K562 (cell line): ENCODE data around the gene CCDC181. TPM values are rescaled to one million over a fixed set of nuclear protein-coding genes. Genes with fewer than 3 reads are reported as not detected.

Experiments
- ARID1B ChIP-seq: fragments of 450-650 bp; IDR thresholded peaks from 2 replicates; pipeline ENCODE4 v1.6.1; 2016; ENCODE audit warnings: antibody characterized with exemption, mild to moderate bottlenecking, inconsistent platforms
- CHD2 ChIP-seq: IDR thresholded peaks from 2 replicates; pipeline ENCODE4 v1.6.1; 2011; ENCODE audit warnings: low read depth, low read length
- MECOM ChIP-seq: fragments of 250-450 bp; sonication (Bioruptor Pico); IDR thresholded peaks from 2 replicates; pipeline ENCODE4 v1.8.0; 2022; ENCODE audit warnings: inconsistent platforms
- MTA3 ChIP-seq: fragments of 450-650 bp; formaldehyde crosslinking; IDR thresholded peaks from 2 replicates; pipeline ENCODE4 v1.6.1; 2017; ENCODE audit warnings: mild to moderate bottlenecking, borderline replicate concordance
- NCOA6 ChIP-seq: fragments of 450-650 bp; IDR thresholded peaks from 2 replicates; pipeline ENCODE4 v1.6.1; 2017; ENCODE audit warnings: mild to moderate bottlenecking
- NR1H2 ChIP-seq: sonication (generic); formaldehyde crosslinking; IDR thresholded peaks from 2 replicates; pipeline ENCODE4 v1.4.0; 2020; ENCODE audit warnings: mild to moderate bottlenecking, missing genetic modification reagents
- PRDM10 ChIP-seq: fragments of 450-650 bp; IDR thresholded peaks from 2 replicates; pipeline ENCODE4 v1.6.1; 2018; ENCODE audit not compliant: partially characterized antibody
- RBM39 ChIP-seq: fragments of 200-400 bp; formaldehyde crosslinking; optimal IDR thresholded peaks from 2 replicates; pipeline ENCODE3; 2018; ENCODE audit warnings: low read depth, low read length
- RHOXF2B ChIP-seq: fragments of 250-450 bp; sonication (Bioruptor Pico); conservative IDR thresholded peaks from 2 replicates; pipeline ENCODE4 v1.5.1; 2021
- STAT5A ChIP-seq: IDR thresholded peaks from 2 replicates; pipeline ENCODE4 v1.6.1; 2012; ENCODE audit warnings: low read length, inconsistent platforms, borderline replicate concordance
- TGIF2 ChIP-seq: sonication (generic); formaldehyde crosslinking; IDR thresholded peaks from 2 replicates; pipeline ENCODE4 v1.8.1; 2022; ENCODE audit warnings: mild to moderate bottlenecking, missing genetic modification reagents, moderate library complexity
- TSC22D4 ChIP-seq: fragments of 450-650 bp; IDR thresholded peaks from 2 replicates; pipeline ENCODE4 v1.6.1; 2016; ENCODE audit warnings: missing genetic modification characterization, missing biosample characterization, control low read depth
- ZBTB26 ChIP-seq: fragments of 450-650 bp; formaldehyde crosslinking; IDR thresholded peaks from 2 replicates; pipeline ENCODE4 v1.4.0; 2022; ENCODE audit warnings: missing genetic modification characterization
- ZFP30 ChIP-seq: fragments of 250-450 bp; sonication (Bioruptor Pico); IDR thresholded peaks from 2 replicates; pipeline ENCODE4 v1.8.0; 2022; ENCODE audit warnings: moderate library complexity, mild to moderate bottlenecking, inconsistent platforms, borderline replicate concordance
- ZKSCAN8 ChIP-seq: fragments of 200-800 bp; sonication (Bioruptor generic); IDR thresholded peaks from 2 replicates; pipeline ENCODE4 v1.6.1; 2016; ENCODE audit warnings: missing genetic modification characterization, missing compliant biosample characterization
- ZNF347 ChIP-seq: fragments of 450-650 bp; formaldehyde crosslinking; IDR thresholded peaks from 2 replicates; pipeline ENCODE4 v1.4.0; 2020; ENCODE audit warnings: low read depth, mild to moderate bottlenecking, moderate library complexity
- ZNF780A ChIP-seq: fragments of 250-450 bp; sonication (Bioruptor Pico); IDR thresholded peaks from 2 replicates; pipeline ENCODE4 v1.5.0; 2021; ENCODE audit warnings: mild to moderate bottlenecking
- polyA plus RNA-seq, 8 experiments: library from polyadenylated mRNA; depleted of rRNA in 4 of 8; stranded (reverse) in 5 of 8; unstranded in 3 of 8; fragments of >200 nt; fragmentation: Nextera tagmentation in 2 of 8; fragmentation: Illumina TruSeq in 1 of 8; extraction: Ambion mirVana in 2 of 8; extraction: Trizol in 1 of 8; gene quantifications; 2 replicates each; pipeline versions ENCODE4 v1.2.1 to v1.2.3, GENCODE V29; 2011 to 2014; ENCODE audit warnings: inconsistent platforms in 1 of 8, missing spikeins in 1 of 8
- total RNA-seq, 7 experiments: library from RNA; depleted of rRNA in 6 of 7; stranded (reverse); fragments of >200 nt in 6 of 7; fragmentation: Illumina TruSeq in 2 of 7; extraction: Trizol in 2 of 7; gene quantifications; 2 replicates each; pipeline versions ENCODE4 v1.2.1 to v1.2.3, GENCODE V29; 2011 to 2021; ENCODE audit warnings: low replicate concordance in 1 of 7
- TF ChIP-seq, protein P1 (sequence below): fragments of 250-450 bp; sonication (Bioruptor Pico); IDR thresholded peaks from 2 replicates; pipeline ENCODE4 v1.8.0; 2021; ENCODE audit warnings: mild to moderate bottlenecking, moderate library complexity
- TF ChIP-seq, protein P2 (sequence below), 3 experiments: fragments of 200-800 bp in 1 of 3; fragments of 250-450 bp in 1 of 3; fragments of 450-650 bp in 1 of 3; sonication (Bioruptor Pico) in 1 of 3; sonication (Bioruptor generic) in 1 of 3; formaldehyde crosslinking in 1 of 3; IDR thresholded peaks; 2 replicates each; pipeline versions ENCODE4 v1.6.1 to v1.8.0; 2016 to 2022; ENCODE audit warnings: mild to moderate bottlenecking in 2 of 3, missing genetic modification characterization in 2 of 3, missing compliant biosample characterization in 1 of 3, moderate library complexity in 1 of 3

Gene CCDC181
- total and polyA plus RNA-seq, 9 of the 15 experiments (the other 6 are each of a cell fraction or from before 2014, with no cell fraction given), result 0.04 to 0.14 TPM; not detected in 7

DNA sequence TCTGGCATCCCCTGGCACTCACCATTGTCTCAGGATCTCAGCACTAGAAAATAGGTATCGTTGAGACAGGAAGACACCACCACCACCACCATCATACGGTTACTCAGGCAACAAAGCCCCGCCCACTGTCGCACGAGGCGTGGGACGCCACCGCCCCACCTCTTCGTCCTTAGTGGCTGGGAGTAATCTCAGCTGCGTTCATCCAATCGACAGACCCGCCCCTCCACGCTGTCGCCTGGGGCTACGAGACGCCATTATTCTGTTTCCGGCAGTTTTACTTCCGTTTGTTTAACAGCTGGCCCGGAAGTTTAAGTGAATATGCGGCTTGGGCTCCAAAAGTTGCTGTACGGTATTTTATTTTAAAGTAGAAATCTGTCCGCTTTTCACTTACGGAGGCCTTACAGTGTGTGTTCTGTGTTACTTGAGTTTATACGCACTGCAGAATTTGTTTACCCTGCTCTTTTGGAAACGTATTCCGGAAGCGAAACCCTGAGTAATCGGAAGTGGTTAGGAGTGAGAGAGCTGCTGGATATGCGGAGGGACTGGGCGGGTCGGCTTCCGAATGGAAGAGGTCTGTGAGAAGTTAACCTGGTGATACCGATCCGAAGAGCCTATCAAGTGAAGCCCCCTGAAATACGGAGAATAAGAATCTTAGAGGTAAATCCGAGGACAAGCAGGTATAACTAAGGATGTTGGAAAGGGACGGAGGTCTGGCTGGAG, 59.4 kb downstream of the CCDC181 start, which contains the start of the genes BLZF1 and NME7 (continued):
- TF ChIP-seq, protein P1, sequence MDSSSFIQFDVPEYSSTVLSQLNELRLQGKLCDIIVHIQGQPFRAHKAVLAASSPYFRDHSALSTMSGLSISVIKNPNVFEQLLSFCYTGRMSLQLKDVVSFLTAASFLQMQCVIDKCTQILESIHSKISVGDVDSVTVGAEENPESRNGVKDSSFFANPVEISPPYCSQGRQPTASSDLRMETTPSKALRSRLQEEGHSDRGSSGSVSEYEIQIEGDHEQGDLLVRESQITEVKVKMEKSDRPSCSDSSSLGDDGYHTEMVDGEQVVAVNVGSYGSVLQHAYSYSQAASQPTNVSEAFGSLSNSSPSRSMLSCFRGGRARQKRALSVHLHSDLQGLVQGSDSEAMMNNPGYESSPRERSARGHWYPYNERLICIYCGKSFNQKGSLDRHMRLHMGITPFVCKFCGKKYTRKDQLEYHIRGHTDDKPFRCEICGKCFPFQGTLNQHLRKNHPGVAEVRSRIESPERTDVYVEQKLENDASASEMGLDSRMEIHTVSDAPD, result no peak
- no peak for TF ChIP-seq ZKSCAN8 (CRISPR knock-in tag)
- TF ChIP-seq ZFP30 (CRISPR knock-in tag), result no peak
- no peak for TF ChIP-seq RBM39
- no peak for TF ChIP-seq ZNF347 (CRISPR knock-in tag)
- TF ChIP-seq NCOA6, result no peak
- TF ChIP-seq STAT5A, result no peak
- TF ChIP-seq RHOXF2B (CRISPR knock-in tag), result no peak
- TF ChIP-seq ARID1B, result peak; percentile 9; the same call in 1 of the 2 replicates
- peak; percentile 34; the same call in 1 of the 2 replicates for TF ChIP-seq MTA3
- TF ChIP-seq CHD2, result no peak
- no peak for TF ChIP-seq TGIF2 (CRISPR knock-in tag)
- no peak for TF ChIP-seq ZBTB26 (CRISPR knock-in tag)
- TF ChIP-seq ZNF780A (CRISPR knock-in tag), result no peak
- TF ChIP-seq, protein P2, sequence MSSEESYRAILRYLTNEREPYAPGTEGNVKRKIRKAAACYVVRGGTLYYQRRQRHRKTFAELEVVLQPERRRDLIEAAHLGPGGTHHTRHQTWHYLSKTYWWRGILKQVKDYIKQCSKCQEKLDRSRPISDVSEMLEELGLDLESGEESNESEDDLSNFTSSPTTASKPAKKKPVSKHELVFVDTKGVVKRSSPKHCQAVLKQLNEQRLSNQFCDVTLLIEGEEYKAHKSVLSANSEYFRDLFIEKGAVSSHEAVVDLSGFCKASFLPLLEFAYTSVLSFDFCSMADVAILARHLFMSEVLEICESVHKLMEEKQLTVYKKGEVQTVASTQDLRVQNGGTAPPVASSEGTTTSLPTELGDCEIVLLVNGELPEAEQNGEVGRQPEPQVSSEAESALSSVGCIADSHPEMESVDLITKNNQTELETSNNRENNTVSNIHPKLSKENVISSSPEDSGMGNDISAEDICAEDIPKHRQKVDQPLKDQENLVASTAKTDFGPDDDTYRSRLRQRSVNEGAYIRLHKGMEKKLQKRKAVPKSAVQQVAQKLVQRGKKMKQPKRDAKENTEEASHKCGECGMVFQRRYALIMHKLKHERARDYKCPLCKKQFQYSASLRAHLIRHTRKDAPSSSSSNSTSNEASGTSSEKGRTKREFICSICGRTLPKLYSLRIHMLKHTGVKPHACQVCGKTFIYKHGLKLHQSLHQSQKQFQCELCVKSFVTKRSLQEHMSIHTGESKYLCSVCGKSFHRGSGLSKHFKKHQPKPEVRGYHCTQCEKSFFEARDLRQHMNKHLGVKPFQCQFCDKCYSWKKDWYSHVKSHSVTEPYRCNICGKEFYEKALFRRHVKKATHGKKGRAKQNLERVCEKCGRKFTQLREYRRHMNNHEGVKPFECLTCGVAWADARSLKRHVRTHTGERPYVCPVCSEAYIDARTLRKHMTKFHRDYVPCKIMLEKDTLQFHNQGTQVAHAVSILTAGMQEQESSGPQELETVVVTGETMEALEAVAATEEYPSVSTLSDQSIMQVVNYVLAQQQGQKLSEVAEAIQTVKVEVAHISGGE (CRISPR knock-in tag; IDR thresholded peaks at IDR 0.05), result peak in 1 of 3 experiments; percentile 94; a peak in 3 of 6 replicates
- no peak for TF ChIP-seq TSC22D4 (tag)
- no peak for TF ChIP-seq MECOM
- no peak for TF ChIP-seq PRDM10
- TF ChIP-seq NR1H2 (CRISPR knock-in tag), result no peak
